Neuron (in vitro differentiated cells): ENCODE measurements around the gene EML4.
A peak's percentile ranks its signal among the peaks of the same experiment; 100 is the strongest.
"Not testable (repeated sequence)": the region's sequence is repeated elsewhere in the genome, so short reads cannot be mapped to it uniquely, and the experiment has no call there.

Source experiments
- H2AFZ ChIP-seq: one replicate; pipeline ENCODE4 v1.6.1; 2013; ENCODE audit warnings: low read depth, mild to moderate bottlenecking, inconsistent platforms, low read length, moderate library complexity
- H3K27me3 ChIP-seq: one replicate; pipeline ENCODE4 v1.6.1; 2013; ENCODE audit warnings: low read length; ENCODE audit not compliant: insufficient read depth
- H3K36me3 ChIP-seq: one replicate; pipeline ENCODE4 v1.6.1; 2013; ENCODE audit warnings: low read length; ENCODE audit not compliant: insufficient read depth
- H3K4me1 ChIP-seq: one replicate; pipeline ENCODE4 v1.6.1; 2013; ENCODE audit warnings: low read length; ENCODE audit not compliant: insufficient read depth
- H3K4me3 ChIP-seq: 2 replicates; pipeline ENCODE4 v1.5.1; 2013; ENCODE audit warnings: mild to moderate bottlenecking, low read length, moderate library complexity
- H3K9me3 ChIP-seq: one replicate; pipeline ENCODE4 v1.6.1; 2013; ENCODE audit warnings: low read length

The EML4 gene

DNA sequence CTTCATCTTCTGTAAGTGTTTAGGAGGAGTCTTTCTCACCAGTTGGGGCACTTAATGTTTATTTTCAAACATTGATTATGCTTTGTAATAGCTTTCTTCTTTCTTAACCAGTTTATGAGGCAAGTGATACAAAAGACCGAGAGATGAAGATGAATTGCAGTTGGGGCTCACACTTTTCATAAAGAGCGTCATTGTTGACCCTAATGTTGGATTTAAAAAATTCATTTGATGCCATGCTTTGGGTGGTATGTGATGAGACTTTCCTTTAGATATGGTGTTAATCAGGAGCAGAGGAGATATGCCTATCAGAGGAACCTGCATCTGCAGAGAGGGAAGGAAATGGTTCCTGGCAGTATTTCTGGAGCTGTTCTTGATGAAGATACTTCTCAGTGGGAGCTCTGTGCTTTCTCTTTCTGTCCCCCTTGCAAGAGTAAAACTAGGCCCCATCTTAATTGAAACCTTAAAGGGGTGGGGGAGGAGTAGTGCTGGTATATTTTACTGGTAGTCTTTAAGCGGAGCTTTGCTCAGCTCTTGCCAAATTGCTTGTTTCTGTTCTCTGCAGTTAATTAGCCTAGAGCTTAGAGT, 2.3 kb downstream of the EML4 start:
- Histone ChIP-seq H3K27me3 (no peaks in the 10 kb centered on the region), H2AFZ (no peak overlapping the region), H3K4me3 (peak overlapping the region; percentile 89), H3K36me3 (no peaks in the 10 kb centered on the region), H3K9me3 (no peaks in the 10 kb centered on the region), H3K4me1 (peaks cover 23% of the 10 kb centered on the region)

DNA sequence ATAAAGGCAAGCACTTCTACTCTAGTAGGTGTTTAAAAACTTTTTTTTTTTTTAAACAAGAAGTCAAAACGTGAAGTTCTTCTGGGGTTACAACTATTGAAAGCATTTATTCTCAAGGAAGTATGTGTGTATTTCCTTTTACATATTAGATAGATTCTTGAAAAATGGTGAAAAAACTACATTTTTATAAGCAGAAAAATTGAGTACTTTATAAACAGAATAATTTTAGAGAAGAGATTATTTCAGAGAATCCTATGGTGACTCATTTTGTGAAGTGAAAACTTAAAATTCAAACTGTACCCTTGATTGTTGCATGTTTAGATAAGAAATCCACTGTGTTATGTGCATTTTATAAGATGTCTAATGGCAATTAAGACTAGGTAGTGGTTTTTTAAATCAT, 2.9 kb downstream of the EML4 start:
- no peaks in the 10 kb centered on the region for H3K36me3 ChIP-seq
- no peak overlapping the region for H3K4me3 ChIP-seq
- H3K9me3 ChIP-seq: no peaks in the 10 kb centered on the region
- no peaks in the 10 kb centered on the region for H3K27me3 ChIP-seq
- no peak overlapping the region for H2AFZ ChIP-seq
- peaks cover 23% of the 10 kb centered on the region for H3K4me1 ChIP-seq

DNA sequence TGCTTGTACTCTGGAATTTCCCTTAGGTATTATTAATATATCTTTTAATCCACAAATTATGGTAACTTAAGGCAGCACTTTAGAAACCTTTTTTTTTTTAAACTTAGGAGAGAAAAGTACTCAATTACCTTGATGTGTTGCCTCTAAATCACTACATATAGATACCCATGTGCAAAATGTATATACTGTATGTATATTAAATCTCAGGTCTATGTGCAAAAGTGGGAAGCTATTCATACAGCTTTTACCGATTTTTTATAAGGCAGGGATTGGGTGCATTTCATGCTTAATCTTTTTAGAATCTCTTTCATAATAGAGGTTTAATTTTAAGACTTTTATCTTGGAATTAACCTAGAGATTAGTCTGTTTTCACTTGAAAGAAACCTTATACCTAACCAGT, 3.4 kb downstream of the EML4 start:
- H3K9me3 ChIP-seq: no peaks in the 10 kb centered on the region

DNA sequence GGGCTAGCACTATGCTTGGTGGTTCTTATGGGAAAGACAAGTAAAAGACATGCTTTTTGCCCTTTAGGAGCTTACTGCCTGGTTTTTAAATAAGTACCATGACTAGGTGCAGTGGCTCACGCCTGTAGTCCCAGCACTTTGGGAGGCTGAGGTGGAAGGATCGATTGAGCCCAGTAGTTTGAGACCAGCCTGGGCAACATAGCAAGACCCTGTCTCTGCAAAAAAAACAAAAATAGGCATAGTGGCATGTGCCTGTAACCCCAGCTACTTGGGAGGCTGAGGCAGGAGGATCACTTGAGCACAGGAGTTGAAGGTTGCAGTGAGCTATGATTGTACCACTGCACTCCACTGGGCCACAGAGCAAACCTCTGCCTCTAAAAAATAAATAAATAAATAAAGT, 4.3 kb downstream of the EML4 start:
- peaks cover 23% of the 10 kb centered on the region for H3K4me1 ChIP-seq
- not testable (repeated sequence) for H3K4me3 ChIP-seq, H2AFZ ChIP-seq, H3K9me3 ChIP-seq, H3K36me3 ChIP-seq, H3K27me3 ChIP-seq

More for the DNA sequence above, 3.4 kb downstream of the EML4 start:
- no peaks in the 10 kb centered on the region for H3K36me3 ChIP-seq
- no peak overlapping the region for H2AFZ ChIP-seq
- H3K4me3 ChIP-seq: no peak overlapping the region
- H3K27me3 ChIP-seq: no peaks in the 10 kb centered on the region
- peaks cover 23% of the 10 kb centered on the region for H3K4me1 ChIP-seq

DNA sequence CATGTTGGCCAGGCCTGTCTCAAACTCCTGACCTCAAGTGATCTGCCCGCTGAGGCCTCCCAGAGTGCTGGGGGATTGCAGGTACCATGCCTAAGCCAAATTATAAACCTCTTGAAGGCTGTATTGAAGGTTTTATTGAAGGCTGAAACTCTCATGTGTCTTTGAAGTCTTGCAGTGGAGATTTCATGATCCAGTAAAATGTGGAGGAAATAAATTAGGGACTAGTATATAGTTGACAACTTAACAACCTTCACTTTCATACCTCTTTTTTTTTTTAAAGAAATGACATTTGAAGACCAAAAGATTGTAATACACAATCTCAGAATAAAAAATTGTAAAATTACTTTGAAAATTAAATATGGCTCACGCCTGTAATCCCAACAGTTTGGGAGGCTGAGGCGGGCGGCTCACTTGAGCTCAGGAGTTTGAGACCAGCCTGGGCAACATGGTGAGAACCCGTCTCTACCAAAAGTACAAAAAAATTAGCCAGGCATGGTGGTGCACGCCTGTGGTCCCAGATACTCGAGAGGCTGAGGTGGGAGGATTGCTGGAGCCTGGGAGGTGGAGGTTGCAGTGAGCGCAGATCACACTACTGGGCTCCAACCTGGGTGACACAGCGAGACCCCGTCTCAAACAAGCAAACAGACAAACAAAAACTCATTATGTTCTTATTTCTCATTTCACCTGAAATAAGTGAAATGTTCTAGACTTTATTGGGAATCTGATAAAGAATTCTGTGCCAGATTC, 8.0 kb downstream of the EML4 start:
- no peaks in the 10 kb centered on the region for H3K9me3 ChIP-seq
- no peak overlapping the region for H2AFZ ChIP-seq
- peaks cover 3% of the 10 kb centered on the region for H3K36me3 ChIP-seq
- no peak overlapping the region for H3K4me3 ChIP-seq
- H3K27me3 ChIP-seq: no peaks in the 10 kb centered on the region
- peaks cover 5% of the 10 kb centered on the region for H3K4me1 ChIP-seq

DNA sequence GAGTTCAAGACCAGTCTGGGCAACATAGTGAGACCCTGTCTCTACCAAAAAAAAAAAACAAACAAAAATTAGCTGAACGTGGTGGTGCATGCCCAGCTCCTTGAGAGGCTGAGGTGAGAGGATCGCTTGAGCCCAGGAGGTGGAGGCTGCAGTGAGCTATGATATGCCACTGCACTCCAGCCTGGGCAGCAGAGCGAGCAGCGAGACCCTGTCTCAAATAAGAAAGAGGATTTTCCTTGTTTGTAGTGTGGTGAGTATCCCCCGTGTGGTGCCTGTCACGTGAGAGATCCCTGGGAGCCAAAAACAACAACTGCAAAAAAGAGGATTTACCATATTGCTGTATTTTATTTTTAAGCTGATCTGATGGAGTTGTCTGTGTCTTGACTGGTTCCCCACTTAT, 9.2 kb downstream of the EML4 start:
- peaks cover 3% of the 10 kb centered on the region for H3K36me3 ChIP-seq
- H3K4me1 ChIP-seq: no peaks in the 10 kb centered on the region
- H3K4me3 ChIP-seq: no peak overlapping the region

DNA sequence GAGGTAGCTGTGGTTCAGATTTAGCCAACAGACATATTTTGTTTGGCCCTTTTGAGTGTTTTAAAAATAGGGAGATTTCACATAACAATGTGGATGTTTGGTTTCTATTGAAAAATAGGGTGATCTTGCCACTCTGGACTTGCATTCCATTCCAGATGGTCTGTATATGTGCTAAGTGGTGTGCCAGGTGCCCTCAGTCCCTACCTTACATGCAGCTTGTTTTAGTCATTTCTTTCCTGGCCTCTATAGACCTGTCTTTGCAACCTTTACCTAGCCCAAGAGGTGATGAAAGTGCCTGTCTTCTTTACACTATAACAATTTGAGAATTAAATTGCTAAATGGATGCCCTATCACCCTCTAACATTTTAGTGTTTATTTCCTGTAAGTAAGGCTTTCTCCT, 11.1 kb downstream of the EML4 start:
- no peaks in the 10 kb centered on the region for H3K27me3 ChIP-seq
- H3K36me3 ChIP-seq: peaks cover 3% of the 10 kb centered on the region
- H3K4me3 ChIP-seq: no peak overlapping the region
- no peak overlapping the region for H2AFZ ChIP-seq
- H3K9me3 ChIP-seq: no peaks in the 10 kb centered on the region
- no peaks in the 10 kb centered on the region for H3K4me1 ChIP-seq

More for the DNA sequence above, 9.2 kb downstream of the EML4 start:
- Histone ChIP-seq H3K9me3 (no peaks in the 10 kb centered on the region), H2AFZ (no peak overlapping the region), H3K27me3 (no peaks in the 10 kb centered on the region)

DNA sequence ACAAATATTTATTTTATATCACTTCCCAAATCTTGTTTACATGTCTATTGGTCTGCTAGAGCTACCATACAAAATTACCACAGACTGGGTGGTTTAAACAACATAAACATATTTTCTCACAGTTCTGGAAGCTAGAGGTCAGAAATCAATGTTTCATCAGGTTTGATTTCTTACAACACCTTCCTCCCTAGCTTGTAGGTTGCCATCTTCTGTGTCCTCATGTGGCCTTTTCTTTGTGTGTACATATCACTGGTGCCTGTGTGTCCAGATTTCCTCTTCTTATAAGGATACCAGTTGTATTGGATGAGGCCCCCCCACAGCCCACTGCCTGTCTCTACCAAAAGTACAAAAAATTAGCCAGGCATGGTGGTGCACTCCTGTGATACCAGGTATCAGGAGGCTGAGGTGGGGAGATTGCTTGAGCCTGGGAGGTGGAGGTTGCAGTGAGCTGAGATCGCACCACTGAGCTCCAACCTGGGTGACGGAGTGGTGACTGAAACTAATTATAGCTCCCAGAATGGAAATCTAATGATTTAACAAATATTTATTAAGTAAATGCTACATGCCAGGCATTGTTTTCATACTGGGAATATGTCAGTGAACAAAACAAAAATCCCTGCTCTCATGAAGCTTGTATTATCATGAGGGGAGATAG, 13.6 kb downstream of the EML4 start:
- H3K36me3 ChIP-seq: peaks cover 3% of the 10 kb centered on the region
- no peaks in the 10 kb centered on the region for H3K27me3 ChIP-seq
- H3K4me3 ChIP-seq: no peak overlapping the region
- no peaks in the 10 kb centered on the region for H3K4me1 ChIP-seq
- no peaks in the 10 kb centered on the region for H3K9me3 ChIP-seq
- no peak overlapping the region for H2AFZ ChIP-seq

DNA sequence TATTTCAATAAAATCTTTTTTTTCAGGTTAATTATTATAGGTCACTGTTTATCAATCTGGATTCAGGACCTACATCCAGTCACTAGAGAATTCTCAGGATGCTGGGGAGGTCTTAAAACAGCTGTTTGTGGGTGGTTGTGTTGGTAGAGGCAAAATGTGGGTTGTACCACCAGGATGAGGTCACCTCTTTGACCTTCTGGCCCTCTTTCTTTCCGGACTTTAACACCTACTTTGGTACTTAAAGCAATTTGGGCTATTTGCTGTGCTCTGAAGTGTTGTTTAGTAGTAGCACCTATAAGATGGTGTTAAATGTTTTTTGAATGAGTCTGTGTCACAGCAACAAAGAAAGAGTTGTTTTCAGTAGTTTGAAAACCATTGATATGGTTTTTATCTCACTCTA, 14.6 kb downstream of the EML4 start:
- no peaks in the 10 kb centered on the region for H3K9me3 ChIP-seq
- no peaks in the 10 kb centered on the region for H3K4me1 ChIP-seq
- no peaks in the 10 kb centered on the region for H3K27me3 ChIP-seq
- H3K36me3 ChIP-seq: peaks cover 3% of the 10 kb centered on the region
- no peak overlapping the region for H2AFZ ChIP-seq
- no peak overlapping the region for H3K4me3 ChIP-seq

DNA sequence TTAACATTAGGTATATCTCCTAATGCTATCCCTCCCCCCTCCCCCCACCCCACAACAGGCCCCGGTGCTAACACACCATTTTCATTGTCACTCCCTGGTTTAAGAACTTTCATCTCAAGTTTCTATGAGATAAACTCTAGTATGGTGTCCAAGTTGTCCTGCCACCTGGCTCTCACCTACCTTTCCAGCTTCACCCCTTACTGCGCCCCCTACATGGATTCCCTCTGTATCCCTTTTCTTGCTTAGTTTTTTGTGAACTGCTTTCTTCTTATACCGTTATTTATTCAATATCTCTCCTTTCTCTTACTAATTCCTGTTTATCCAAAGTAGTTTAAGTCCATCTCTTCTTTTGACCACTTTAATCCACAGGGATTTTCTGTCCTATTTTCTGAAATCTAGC, 15.2 kb downstream of the EML4 start:
- Histone ChIP-seq H3K4me3 (no peak overlapping the region), H2AFZ (no peak overlapping the region), H3K4me1 (no peaks in the 10 kb centered on the region)

DNA sequence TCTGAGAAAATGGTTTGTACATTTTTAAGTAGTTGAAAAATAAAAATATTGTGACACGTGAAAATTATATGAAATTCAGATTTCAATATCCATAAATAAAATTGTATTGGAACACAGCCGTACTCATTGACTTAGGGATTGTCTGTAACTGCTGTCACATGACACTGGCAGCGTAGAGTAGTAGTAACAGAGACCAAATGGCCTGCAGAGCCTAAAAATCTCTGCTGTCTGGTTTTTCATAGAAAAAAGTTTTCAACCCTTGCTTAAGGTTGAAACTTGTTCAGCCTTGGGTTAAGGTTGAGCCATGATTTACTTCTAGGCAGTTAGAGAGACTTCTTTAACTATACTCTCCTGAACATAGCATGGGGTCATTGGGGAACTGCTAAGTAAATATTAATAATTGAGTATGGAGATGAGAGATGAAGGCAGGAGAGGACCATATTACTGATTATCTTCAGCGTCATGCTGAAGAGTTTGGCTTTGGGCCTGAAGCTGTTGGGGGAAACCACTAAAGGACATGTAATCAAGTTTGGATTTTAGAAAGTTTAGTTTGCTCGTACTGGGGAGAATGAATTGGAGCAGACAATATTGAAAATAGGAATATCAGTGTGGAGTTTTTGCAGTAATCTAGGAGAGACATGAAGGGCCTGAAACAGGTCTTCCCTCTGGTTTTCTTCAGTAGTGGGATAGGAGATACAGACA, 16.2 kb downstream of the EML4 start:
- no peaks in the 10 kb centered on the region for H3K27me3 ChIP-seq
- H3K4me3 ChIP-seq: no peak overlapping the region
- no peaks in the 10 kb centered on the region for H3K9me3 ChIP-seq
- no peaks in the 10 kb centered on the region for H3K4me1 ChIP-seq
- peaks cover 3% of the 10 kb centered on the region for H3K36me3 ChIP-seq
- H2AFZ ChIP-seq: no peak overlapping the region

More for the DNA sequence above, 15.2 kb downstream of the EML4 start:
- H3K36me3 ChIP-seq: peaks cover 3% of the 10 kb centered on the region
- no peaks in the 10 kb centered on the region for H3K27me3 ChIP-seq
- no peaks in the 10 kb centered on the region for H3K9me3 ChIP-seq

DNA sequence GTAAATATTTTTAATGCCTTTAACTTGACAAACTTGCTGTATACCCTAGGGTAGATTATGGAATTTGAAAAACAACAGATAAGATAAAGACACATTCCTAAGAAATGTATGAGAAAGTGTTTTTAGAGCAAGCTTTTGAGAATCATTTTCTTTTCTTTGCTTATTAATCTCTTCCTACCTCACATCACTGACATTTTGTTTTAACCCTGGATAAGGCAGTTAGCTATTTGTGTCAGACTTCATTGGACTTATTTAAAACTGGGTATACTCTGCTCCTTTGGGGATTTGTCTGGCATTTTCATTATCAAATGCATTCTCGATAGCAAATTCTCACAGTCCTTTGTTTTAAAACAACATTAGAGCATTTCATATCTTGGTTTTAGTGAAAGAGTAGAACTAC, 17.2 kb downstream of the EML4 start:
- no peaks in the 10 kb centered on the region for H3K4me1 ChIP-seq
- H3K36me3 ChIP-seq: peaks cover 3% of the 10 kb centered on the region
- H3K9me3 ChIP-seq: no peaks in the 10 kb centered on the region
- H3K27me3 ChIP-seq: no peaks in the 10 kb centered on the region
- H3K4me3 ChIP-seq: no peak overlapping the region
- no peak overlapping the region for H2AFZ ChIP-seq
